Stimulated activated CD8-positive, alpha-beta memory T cell treated with anti-CD3 and anti-CD28 coated beads, Interleukin-4, amount 100 ng/mL, for 24 hours (primary cell): Measurements from ENCODE around the gene FAM161A.

Experiments used
- DNase-seq: peaks from one replicate; pipeline ENCODE4 v3.0.0-alpha.2; 2020; ENCODE audit warnings: low read depth

Gene FAM161A

GRCh38 chr2:61785583-61785982, 68.3 kb downstream of the FAM161A start:
- no peak for DNase-seq

- DNase-seq, result no peak
Observed at GRCh38 chr2:61784643-61785042, 69.2 kb downstream of the FAM161A start.

DNA sequence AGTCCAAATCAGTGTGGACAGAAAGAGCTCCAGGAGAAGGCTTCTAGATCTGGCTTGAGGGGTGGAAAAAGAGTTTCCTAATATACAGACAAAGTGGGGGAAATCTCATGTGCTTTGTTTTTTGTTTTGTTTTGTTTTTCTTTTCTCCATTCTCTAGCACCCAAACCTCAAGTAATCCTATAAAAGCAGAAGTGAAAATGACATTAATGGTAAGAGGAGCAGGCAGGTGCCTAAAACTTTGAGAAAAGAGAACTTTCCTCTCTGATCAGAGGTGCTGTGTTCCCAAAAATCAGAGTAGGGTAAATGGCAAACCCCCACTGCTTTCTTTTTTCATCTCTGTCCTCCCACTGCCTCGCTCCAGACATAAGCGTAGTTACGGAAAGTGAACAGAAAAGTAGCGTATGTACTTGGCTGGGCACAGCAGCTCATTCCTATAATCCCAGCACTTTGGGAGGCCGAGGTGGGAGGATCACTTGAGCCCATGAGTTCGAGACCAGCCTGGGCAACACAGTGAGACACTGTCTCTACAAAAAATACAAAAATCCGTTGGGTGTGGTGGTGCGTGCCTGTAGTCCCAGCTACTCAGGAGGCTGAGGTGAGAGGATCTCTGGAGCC, 77.8 kb downstream of the FAM161A start:
- no peak for DNase-seq
